Adrenal gland (tissue), 5 donors: ENCODE results near the gene ACTR2.

Source experiments
- CTCF ChIP-seq, 6 experiments: fragments of 450-650 bp in 4 of 6; fragments of 200-600 bp in 2 of 6; sonication (generic) in 1 of 6; IDR thresholded peaks; 1 replicate in 5 of 6; 2 replicates in 1 of 6; pipeline versions ENCODE4 v1.5.1 to v1.8.0; 2016 to 2021; ENCODE audit warnings: antibody characterized with exemption in 6 of 6, mild to moderate bottlenecking in 2 of 6, moderate library complexity in 1 of 6
- POLR2A ChIP-seq, 2 donors: fragments of 450-650 bp; IDR thresholded peaks; one replicate each; pipeline ENCODE4 v1.6.1; 2017; ENCODE audit warnings: antibody characterized with exemption in 2 of 2, mild to moderate bottlenecking in 2 of 2, moderate library complexity in 1 of 2
- donor health status: DM: no; HTN: no; CAD: no.

- TF ChIP-seq CTCF (IDR thresholded peaks at IDR 0.05) (no peak), POLR2A (IDR thresholded peaks at IDR 0.05) (no peak)
Observed at GRCh38 chr2:65263986-65264385, 36.4 kb downstream of the ACTR2 start.
